ENCODE data around the gene SP7.
A peak's percentile ranks its signal among the peaks of the same experiment; 100 is the strongest.
"Not testable (repeated sequence)": the region's sequence is repeated elsewhere in the genome, so short reads cannot be mapped to it uniquely, and the experiment has no call there.

The SP7 gene

DNA sequence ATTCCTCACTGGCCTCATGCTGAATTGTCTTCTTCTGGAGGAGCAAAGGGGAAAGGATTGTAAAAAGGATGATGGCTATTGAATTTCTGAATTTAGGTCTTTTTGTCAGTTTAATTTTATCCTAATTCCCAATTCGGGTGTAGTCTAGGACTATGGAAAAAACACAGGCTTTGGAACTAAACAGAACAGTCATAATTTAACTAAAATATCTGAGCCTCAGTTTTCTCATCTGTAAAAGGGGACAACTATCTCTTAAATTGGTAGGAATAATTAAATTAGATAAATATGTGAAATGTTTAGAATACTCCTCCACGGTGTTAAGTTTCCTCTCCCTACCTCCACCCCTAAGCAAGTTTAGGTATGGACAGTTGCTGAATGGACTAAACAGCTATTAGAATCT lies 40.6 kb upstream of the SP7 start:
- H3K27ac ChIP-seq: no peak overlapping the region
- TF ChIP-seq, protein P1, sequence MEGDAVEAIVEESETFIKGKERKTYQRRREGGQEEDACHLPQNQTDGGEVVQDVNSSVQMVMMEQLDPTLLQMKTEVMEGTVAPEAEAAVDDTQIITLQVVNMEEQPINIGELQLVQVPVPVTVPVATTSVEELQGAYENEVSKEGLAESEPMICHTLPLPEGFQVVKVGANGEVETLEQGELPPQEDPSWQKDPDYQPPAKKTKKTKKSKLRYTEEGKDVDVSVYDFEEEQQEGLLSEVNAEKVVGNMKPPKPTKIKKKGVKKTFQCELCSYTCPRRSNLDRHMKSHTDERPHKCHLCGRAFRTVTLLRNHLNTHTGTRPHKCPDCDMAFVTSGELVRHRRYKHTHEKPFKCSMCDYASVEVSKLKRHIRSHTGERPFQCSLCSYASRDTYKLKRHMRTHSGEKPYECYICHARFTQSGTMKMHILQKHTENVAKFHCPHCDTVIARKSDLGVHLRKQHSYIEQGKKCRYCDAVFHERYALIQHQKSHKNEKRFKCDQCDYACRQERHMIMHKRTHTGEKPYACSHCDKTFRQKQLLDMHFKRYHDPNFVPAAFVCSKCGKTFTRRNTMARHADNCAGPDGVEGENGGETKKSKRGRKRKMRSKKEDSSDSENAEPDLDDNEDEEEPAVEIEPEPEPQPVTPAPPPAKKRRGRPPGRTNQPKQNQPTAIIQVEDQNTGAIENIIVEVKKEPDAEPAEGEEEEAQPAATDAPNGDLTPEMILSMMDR (IDR thresholded peaks at IDR 0.05): no peak

DNA sequence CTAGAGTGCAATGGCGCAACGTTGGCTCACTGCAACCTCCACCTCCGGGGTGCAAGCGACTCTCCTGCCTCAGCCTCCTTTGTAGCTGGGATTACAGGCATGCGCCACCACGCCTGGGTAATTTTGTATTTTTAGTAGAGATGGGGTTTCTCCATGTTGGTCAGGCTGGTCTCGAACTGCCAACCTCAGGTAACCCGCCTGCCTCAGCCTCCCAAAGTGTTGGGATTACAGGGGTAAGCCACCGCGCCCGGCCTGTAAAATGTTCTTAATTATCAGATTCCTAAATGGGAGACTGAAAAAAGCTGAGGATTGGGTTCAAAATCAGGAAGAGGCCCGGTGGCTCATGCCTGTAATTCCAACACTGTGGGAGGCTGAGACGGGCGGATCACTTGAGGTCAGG lies 38.1 kb upstream of the SP7 start:
- H3K9me3 ChIP-seq (ENCODE audit: control insufficient read depth, low read length); H3K27me3 ChIP-seq (ENCODE audit: control insufficient read depth, insufficient read depth, low read length); H2AFZ ChIP-seq; H3K27ac ChIP-seq; H3K36me3 ChIP-seq (ENCODE audit: control insufficient read depth, insufficient read depth, low read length); H3K79me2 ChIP-seq; H3K4me2 ChIP-seq (ENCODE audit: low read length); H3K4me3 ChIP-seq (ENCODE audit: low read depth, low read length); H3K9ac ChIP-seq: not testable (repeated sequence)
- peaks cover 10% of the 10 kb centered on the region for H3K4me1 ChIP-seq

More for the DNA sequence above, 40.6 kb upstream of the SP7 start:
- Histone ChIP-seq H3K4me1 (peaks cover 7% of the 10 kb centered on the region), H3K9me3 (ENCODE audit: control insufficient read depth, low read length) (no peaks in the 10 kb centered on the region), H3K79me2 (no peaks in the 10 kb centered on the region), H3K4me2 (ENCODE audit: low read length) (no peak overlapping the region), H3K36me3 (ENCODE audit: control insufficient read depth, insufficient read depth, low read length) (no peaks in the 10 kb centered on the region), H2AFZ (no peak overlapping the region), H3K9ac (no peak overlapping the region), H3K4me3 (ENCODE audit: low read depth, low read length) (no peak overlapping the region), H3K27me3 (ENCODE audit: control insufficient read depth, insufficient read depth, low read length) (no peaks in the 10 kb centered on the region)

DNA sequence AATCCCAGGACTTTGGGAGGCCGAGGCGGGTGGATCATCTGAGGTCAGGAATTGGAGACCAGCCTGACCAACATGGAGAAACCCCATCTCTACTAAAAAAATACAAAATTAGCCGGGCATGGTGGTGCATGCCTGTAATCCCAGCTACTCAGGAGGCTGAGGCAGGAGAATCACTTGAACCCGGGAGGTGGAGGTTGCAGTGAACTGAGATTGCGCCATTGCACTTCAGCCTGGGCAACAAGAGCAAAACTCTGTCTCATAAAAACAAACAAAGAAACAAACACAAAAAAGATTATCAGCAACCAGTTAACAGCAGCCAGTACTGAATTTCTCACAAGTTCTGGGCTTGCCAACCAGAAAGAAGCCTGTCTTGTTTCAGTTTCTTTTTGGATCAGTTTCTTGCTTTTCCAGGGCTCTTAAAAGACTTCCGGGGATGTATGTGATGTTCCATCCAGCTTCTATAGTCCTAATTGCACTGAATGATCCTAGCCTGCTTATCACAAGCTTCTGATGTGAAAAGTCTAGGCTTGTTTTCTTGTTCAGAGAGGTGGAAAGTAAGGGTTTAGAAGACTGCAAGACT lies 37.5 kb upstream of the SP7 start:
- H3K79me2 ChIP-seq; H3K4me2 ChIP-seq (ENCODE audit: low read length); H3K27me3 ChIP-seq (ENCODE audit: control insufficient read depth, insufficient read depth, low read length); H3K36me3 ChIP-seq (ENCODE audit: control insufficient read depth, insufficient read depth, low read length); H3K4me3 ChIP-seq (ENCODE audit: low read depth, low read length); H3K9me3 ChIP-seq (ENCODE audit: control insufficient read depth, low read length); H3K27ac ChIP-seq; H3K4me1 ChIP-seq; H3K9ac ChIP-seq: not testable (repeated sequence)
- H2AFZ ChIP-seq: peak overlapping the region; percentile 48

DNA sequence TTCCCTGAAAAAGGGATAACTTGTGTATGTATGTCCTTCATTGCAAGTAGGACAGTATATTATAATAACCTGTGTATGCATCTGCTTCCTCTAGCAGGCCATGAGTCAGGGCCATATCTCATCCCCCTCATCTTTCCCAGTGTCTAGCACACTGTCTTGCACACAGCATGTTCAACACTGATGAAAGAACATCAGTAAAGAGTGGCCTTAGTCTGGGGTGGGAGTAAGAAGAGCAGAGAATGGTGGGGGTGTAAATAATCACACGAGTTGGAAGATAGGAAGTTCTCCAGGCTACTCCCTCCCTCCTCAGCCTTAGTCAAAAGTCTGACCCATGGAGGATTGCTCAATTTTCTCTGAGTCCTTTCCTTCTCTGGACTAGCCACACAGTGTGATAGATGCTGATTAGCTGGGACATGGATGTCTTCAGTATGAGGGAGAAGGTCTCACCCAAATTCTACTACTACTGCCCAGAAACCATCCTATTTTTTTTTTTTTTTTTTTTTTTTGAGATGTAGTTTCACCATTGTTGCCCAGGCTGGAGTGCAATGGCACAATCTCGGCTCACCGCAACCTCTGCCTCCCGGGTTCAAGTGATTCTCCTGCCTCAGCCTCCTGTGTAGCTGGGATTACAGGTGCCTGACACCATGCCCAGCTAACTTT lies 29.2 kb upstream of the SP7 start:
- H3K27me3 ChIP-seq (ENCODE audit: control insufficient read depth, insufficient read depth, low read length): no peaks in the 10 kb centered on the region
- no peaks in the 10 kb centered on the region for H3K79me2 ChIP-seq
- no peak overlapping the region for H3K4me2 ChIP-seq (ENCODE audit: low read length)
- no peaks in the 10 kb centered on the region for H3K36me3 ChIP-seq (ENCODE audit: control insufficient read depth, insufficient read depth, low read length)
- TF ChIP-seq, protein P1 (IDR thresholded peaks at IDR 0.05): no peak
- H3K4me3 ChIP-seq (ENCODE audit: low read depth, low read length): no peak overlapping the region
- no peaks in the 10 kb centered on the region for H3K9me3 ChIP-seq (ENCODE audit: control insufficient read depth, low read length)
- no peak overlapping the region for H3K9ac ChIP-seq
- no peak overlapping the region for H3K27ac ChIP-seq
- peaks cover 1% of the 10 kb centered on the region for H3K4me1 ChIP-seq
- H2AFZ ChIP-seq: no peak overlapping the region

DNA sequence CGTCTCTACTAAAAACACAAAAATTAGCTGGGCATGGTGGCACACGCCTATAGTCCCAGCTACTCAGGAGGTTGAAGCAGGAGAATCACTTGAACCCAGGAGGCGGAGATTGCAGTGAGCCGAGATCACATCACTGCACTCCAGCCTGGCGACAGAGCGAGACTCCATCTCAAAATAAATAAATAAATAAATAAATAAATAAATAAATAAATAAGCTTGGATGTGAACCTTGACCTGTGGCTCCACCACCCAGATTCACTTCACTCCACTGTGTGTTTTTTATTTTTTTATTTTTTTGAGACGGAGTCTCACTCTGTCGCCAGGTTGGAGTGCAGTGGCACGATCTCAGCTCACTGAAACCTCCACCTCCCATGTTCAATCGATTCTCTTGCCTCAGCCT lies 25.5 kb upstream of the SP7 start:
- not testable (repeated sequence) for H3K4me3 ChIP-seq (ENCODE audit: low read depth, low read length); H3K9me3 ChIP-seq (ENCODE audit: control insufficient read depth, low read length); H3K4me2 ChIP-seq (ENCODE audit: low read length)

DNA sequence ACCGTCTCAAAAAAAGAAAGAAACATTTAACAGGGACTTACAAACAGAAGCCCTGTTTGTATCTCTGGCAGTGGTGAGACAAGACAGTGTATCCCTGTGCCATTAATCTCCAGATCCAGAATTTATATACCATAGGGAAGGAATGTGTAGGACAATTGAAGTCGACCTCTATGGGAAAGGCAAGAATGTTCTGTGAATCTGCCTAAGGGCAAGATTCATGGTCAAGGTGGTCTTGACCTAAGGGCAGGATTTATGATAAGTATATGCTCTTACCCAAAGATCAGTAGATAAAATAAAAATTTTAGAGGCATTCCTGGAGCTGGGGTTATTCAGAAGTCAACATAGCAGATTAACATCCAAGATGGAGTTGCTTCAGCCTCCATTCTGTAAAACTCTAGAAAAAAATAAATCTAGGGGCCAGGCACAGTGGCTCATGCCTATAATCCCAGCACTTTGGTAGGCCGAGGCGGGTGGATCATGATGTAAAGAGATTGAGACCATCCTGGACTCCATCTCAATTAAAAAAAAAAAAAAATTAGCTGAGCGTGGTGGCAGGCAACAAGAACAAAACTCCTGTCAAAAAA lies 22.8 kb upstream of the SP7 start:
- no peak overlapping the region for H2AFZ ChIP-seq
- no peak overlapping the region for H3K9ac ChIP-seq
- no peaks in the 10 kb centered on the region for H3K9me3 ChIP-seq (ENCODE audit: control insufficient read depth, low read length)
- no peak overlapping the region for H3K27ac ChIP-seq
- H3K4me1 ChIP-seq: no peaks in the 10 kb centered on the region
- H3K36me3 ChIP-seq (ENCODE audit: control insufficient read depth, insufficient read depth, low read length): no peaks in the 10 kb centered on the region
- H3K4me2 ChIP-seq (ENCODE audit: low read length): no peak overlapping the region
- no peaks in the 10 kb centered on the region for H3K79me2 ChIP-seq
- no peak overlapping the region for H3K4me3 ChIP-seq (ENCODE audit: low read depth, low read length)
- TF ChIP-seq, protein P1 (IDR thresholded peaks at IDR 0.05): no peak
- no peaks in the 10 kb centered on the region for H3K27me3 ChIP-seq (ENCODE audit: control insufficient read depth, insufficient read depth, low read length)

More for the DNA sequence above, 25.5 kb upstream of the SP7 start:
- not testable (repeated sequence) for H3K27me3 ChIP-seq (ENCODE audit: control insufficient read depth, insufficient read depth, low read length); H3K36me3 ChIP-seq (ENCODE audit: control insufficient read depth, insufficient read depth, low read length); H2AFZ ChIP-seq; H3K9ac ChIP-seq; H3K27ac ChIP-seq; H3K4me1 ChIP-seq; H3K79me2 ChIP-seq

Data from parathyroid adenoma (tissue), 2 donors.